ENCODE measurements around the gene ROPN1B. TPM values are rescaled to one million over a fixed set of nuclear protein-coding genes. Genes with fewer than 3 reads are reported as not detected.
"Not testable (repeated sequence)": the region's sequence is repeated elsewhere in the genome, so short reads cannot be mapped to it uniquely, and the experiment has no call there.

ROPN1B gene
- total RNA-seq, 1 donor from 2014 or later, result not detected

GRCh38 chr3:125957674-125958510, 11.1 kb upstream of the ROPN1B start:
- DNase-seq (ENCODE audit: low read depth), result no peak

GRCh38 chr3:125958511-125959316, 10.3 kb upstream of the ROPN1B start:
- DNase-seq (ENCODE audit: low read depth), result no peak

DNA sequence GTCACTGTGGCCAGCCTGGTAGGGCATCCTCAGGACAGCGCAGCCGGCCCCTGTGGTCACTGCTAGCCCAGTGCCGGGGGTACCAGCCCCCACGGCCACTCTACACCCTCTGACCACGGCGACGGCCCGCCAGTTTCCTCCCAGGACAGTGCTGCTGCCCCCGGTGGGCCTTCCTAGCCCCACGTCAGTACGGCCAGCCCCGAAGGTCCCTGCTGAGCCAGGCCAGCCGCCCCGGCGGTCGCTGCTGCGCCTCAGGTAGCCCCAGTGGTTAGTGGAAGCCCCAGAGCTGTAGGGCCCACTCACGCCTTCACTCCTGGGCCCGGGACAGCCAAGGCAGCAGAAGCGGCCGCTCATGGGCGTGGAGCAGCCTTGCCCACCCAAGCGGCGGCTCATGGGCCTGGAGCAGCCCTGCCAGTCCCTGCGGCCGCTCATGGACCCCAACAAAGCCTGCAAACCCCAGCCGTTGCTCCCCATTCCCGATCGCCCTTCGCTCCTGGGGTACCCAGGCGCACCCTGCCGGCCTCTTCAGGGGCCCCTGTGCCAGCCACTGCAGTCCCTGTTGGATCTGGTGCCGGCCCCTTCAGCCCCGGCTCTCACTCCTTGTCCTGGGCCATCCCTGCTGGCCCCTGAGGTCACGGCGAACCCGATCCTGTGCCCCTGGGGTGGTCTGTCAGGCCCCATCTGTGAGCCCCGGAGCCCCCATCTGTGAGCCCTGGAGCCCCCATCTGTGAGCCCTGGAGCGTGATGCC, 9.5 kb upstream of the ROPN1B start:
- DNase-seq (ENCODE audit: low read depth), result no peak

GRCh38 chr3:125960066-125960424, 8.9 kb upstream of the ROPN1B start:
- DNase-seq (ENCODE audit: low read depth), result no peak

- DNase-seq (ENCODE audit: low read depth), result no peak
Measured at GRCh38 chr3:125960456-125961288, 8.3 kb upstream of the ROPN1B start.

DNA sequence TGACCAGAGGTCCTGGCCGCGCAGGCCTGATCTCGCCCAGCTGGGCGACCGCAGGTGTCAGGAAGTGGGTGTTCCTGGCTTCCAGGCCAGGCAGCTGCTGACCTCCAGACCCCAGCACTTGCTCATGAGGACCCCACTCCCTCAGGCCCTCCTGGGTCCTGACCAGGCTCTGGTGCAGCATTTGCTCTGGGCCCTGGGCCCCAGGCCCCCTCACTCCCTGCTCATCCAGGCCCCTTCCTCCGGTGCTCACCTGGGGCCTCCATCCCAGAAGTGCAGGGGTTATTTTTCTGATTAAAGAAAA, 7.7 kb upstream of the ROPN1B start:
- DNase-seq (ENCODE audit: low read depth), result no peak

DNA sequence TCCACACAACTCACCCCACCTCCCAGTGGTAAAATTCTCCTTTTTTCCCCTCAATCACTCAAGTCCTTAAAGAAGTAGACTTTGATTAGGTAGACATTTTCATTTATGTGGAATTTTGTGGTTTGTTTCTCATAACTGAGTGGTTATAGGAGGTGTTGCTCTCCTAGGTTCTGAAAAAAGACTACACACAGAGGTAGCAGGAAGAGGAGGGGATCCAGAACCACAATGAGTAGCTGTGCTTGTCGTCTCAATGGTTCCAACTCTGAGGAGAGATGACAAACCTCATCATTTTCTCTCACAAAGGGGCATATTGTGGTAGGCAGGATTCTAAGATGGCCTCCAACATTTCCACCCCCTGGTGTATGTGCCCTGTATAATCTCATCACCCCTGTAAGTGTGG, 5.1 kb upstream of the ROPN1B start:
- not testable (repeated sequence) for DNase-seq (ENCODE audit: low read depth)

- DNase-seq (ENCODE audit: low read depth), result no peak
Measured at GRCh38 chr3:125965505-125965904, 3.5 kb upstream of the ROPN1B start.

GRCh38 chr3:125967156-125967555, 1.8 kb upstream of the ROPN1B start:
- DNase-seq (ENCODE audit: low read depth), result no peak

DNA sequence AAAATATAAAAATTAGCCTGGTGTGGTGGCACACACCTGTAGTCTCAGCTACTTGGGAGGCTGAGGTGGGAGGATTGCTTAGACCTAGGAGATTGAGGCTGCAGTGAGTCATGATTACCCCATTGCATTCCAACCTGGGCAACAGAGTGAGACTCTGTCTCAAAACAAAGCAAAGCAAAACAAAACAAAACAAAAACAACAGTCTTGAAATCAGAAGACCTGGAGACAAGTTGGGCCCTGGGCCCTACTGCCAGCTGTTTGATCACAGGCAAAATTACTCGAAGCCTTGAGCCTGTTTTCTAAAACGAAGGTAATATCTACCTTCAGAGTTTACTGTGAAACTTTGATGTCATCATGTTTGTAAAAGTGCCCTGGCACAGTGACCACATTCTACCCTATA, 857 bp upstream of the ROPN1B start:
- not testable (repeated sequence) for DNase-seq (ENCODE audit: low read depth)

GRCh38 chr3:125971997-125972944, 3.3 kb downstream of the ROPN1B start:
- peak; percentile 48 for DNase-seq (ENCODE audit: low read depth)

- not testable (repeated sequence) for DNase-seq (ENCODE audit: low read depth)
Measured at GRCh38 chr3:125975245-125976002, 6.4 kb downstream of the ROPN1B start.

- DNase-seq (ENCODE audit: low read depth), result not testable (repeated sequence)
Measured at GRCh38 chr3:125976003-125976390, 7.0 kb downstream of the ROPN1B start.

DNA sequence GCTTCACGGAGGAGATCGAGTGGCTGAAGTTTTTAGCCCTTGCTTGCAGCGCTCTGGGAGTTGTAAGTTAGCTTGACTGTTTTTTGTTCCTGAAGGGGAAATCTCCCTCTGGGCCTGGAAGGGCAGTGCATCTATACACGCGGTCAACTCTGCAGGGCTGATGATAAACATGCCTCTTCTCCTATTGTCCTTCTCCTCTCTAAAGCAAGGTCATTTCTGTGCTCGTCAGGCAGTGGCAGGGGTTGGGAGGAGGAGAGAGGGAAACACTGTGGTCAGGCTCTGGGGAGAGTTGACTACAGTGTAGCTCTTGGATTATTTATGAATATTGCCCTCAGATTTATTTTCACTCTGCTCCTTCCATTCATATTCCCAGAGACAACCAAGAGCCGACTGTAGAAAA, 8.1 kb downstream of the ROPN1B start:
- not testable (repeated sequence) for DNase-seq (ENCODE audit: low read depth)

- not testable (repeated sequence) for DNase-seq (ENCODE audit: low read depth)
Measured at GRCh38 chr3:125984951-125985350, 16.0 kb downstream of the ROPN1B start.

GRCh38 chr3:125990253-125990970, 21.4 kb downstream of the ROPN1B start:
- peak; percentile 66 for DNase-seq (ENCODE audit: low read depth)

DNA sequence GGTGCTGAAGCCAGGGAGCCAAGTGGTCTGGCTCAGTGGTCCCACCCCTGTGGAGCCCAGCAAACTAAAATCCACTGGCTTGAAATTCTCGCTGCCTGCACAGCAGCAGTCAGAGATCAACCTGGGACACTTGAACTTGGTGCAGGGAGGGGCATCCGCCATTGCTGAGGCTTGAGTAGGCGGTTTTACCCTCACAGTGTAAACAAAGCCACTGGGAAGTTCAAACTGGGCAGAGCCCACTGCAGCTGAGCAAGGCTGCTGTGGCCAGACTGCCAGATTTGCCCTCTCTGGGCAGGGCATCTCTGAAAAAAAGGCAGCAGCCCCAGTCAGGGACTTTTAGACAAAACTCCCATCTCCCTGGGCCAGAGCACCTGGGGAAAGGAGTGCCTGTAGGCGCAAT, 27.8 kb downstream of the ROPN1B start:
- DNase-seq (ENCODE audit: low read depth), result not testable (repeated sequence)

DNA sequence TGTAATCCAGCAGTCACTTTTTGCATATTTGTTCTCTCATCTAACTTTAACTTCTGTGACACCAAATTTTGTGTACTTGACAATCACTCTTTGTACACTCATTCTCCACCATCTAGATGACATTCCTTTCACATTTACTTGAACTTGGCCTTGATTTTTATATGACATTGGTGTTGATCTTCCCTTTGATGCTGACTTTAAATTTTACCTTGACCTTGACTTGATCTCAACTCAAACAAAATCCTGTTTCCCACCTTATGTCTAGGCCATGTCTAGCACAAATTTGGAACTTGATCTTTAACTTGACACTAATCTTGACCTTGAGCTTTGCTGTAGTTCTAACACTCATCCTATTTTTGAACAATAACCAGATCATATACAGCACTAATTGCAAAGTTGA, 33.2 kb downstream of the ROPN1B start:
- no peak for DNase-seq (ENCODE audit: low read depth)

Measured in myocyte (in vitro differentiated cells).